Keratinocyte (primary cell): ENCODE data around the gene DPAGT1.

Experiments used
- CTCF ChIP-seq, 3 experiments: IDR thresholded peaks in 1 of 3; conservative IDR thresholded peaks in 1 of 3; optimal IDR thresholded peaks in 1 of 3; 2 replicates in 2 of 3; 3 replicates in 1 of 3; pipeline versions ENCODE3 to v1.5.1; 2011; ENCODE audit warnings: low read length in 3 of 3, mild to moderate bottlenecking in 3 of 3, moderate library complexity in 2 of 3, control low read depth in 1 of 3, inconsistent platforms in 1 of 3; ENCODE audit not compliant: insufficient read depth in 2 of 3; ENCODE audit errors: extremely low read depth in 1 of 3
- EZH2 ChIP-seq: IDR thresholded peaks from one replicate; pipeline ENCODE4 v1.6.1; 2012; ENCODE audit warnings: inconsistent platforms, mild to moderate bottlenecking, low read length, moderate library complexity

DNA sequence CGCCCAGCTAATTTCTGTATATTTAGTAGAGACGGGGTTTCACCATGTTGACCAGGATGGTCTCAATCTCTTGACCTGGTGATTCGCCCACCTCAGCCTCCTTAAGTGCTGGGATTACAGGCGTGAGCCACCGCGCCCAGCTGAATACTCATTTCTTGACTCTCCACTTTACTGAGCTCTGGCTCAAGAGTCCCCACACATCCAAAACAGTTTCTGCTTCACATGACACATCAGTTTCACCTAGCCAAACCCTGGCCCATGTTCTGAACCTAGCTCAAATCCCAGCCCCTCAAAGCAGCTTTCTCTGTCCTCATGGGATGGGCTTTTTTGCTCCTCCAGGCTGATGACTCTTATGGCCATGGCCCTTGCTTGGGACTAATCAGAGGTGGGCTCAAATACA, 54.4 kb downstream of the DPAGT1 start:
- no peak for TF ChIP-seq CTCF (optimal IDR thresholded peaks at IDR 0.05 in 1 of 3, IDR thresholded peaks at IDR 0.05 in 1 of 3, conservative IDR thresholded peaks at IDR 0.05 in 1 of 3; ENCODE audit: extremely low read depth in 1 of 3, insufficient read depth in 2 of 3, low read length in 3 of 3)
- no peak for TF ChIP-seq EZH2
